Vagina (tissue), 2 donors: Measurements from ENCODE around the gene OXNAD1.

ENCODE experiments used
- POLR2A ChIP-seq, 2 donors: fragments of 450-650 bp; IDR thresholded peaks; one replicate each; pipeline ENCODE4 v1.6.1; 2017; ENCODE audit warnings: antibody characterized with exemption in 2 of 2, mild to moderate bottlenecking in 2 of 2, moderate library complexity in 2 of 2
- POLR2AphosphoS5 ChIP-seq, 2 donors: sonication (generic); formaldehyde crosslinking; IDR thresholded peaks; one replicate each; pipeline ENCODE4 v1.9.0; 2017; ENCODE audit warnings: antibody characterized with exemption in 2 of 2, mild to moderate bottlenecking in 2 of 2, low read depth in 1 of 2; ENCODE audit not compliant: insufficient read depth in 1 of 2
- TF ChIP-seq, protein P1 (sequence below), 3 experiments: fragments of 450-650 bp in 2 of 3; fragments of 200-600 bp in 1 of 3; sonication (generic) in 1 of 3; IDR thresholded peaks; one replicate each; pipeline ENCODE4 v1.5.1; 2017 to 2019; ENCODE audit warnings: antibody characterized with exemption in 3 of 3, mild to moderate bottlenecking in 2 of 3, moderate library complexity in 2 of 3

DNA sequence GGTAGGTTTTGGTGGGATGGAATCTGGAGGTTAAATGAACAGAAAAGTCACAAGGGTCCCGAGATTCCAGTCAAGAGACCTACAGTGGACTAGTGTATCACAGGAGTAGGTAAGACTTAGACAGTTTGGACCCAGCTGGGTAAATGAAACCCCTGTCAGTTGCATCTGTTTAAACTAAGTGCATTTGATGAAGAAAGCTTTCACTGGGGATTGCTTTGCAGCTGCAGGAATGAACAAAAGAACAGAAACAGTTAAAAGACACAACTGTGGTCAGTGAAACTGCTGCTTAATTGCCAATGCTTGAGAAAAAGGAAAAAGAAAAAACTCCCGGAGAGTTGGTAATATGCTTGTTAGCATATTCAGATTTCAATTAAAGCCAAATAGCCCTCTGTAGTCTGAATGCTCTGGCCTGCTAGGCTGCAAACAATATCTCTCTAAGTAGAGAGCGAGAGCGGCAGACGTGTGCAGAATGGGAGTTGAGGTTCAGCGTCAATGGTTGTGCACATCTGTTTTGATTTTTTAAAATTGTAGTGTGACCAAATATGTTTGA lies 37.1 kb downstream of the OXNAD1 start:
- TF ChIP-seq, protein P1, sequence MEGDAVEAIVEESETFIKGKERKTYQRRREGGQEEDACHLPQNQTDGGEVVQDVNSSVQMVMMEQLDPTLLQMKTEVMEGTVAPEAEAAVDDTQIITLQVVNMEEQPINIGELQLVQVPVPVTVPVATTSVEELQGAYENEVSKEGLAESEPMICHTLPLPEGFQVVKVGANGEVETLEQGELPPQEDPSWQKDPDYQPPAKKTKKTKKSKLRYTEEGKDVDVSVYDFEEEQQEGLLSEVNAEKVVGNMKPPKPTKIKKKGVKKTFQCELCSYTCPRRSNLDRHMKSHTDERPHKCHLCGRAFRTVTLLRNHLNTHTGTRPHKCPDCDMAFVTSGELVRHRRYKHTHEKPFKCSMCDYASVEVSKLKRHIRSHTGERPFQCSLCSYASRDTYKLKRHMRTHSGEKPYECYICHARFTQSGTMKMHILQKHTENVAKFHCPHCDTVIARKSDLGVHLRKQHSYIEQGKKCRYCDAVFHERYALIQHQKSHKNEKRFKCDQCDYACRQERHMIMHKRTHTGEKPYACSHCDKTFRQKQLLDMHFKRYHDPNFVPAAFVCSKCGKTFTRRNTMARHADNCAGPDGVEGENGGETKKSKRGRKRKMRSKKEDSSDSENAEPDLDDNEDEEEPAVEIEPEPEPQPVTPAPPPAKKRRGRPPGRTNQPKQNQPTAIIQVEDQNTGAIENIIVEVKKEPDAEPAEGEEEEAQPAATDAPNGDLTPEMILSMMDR (IDR thresholded peaks at IDR 0.05), result no peak
- no peak for TF ChIP-seq POLR2A (IDR thresholded peaks at IDR 0.05)
- TF ChIP-seq POLR2AphosphoS5 (IDR thresholded peaks at IDR 0.05; ENCODE audit: insufficient read depth in 1 of 2, low read depth in 1 of 2), result no peak
